SK-N-SH (cell line): ENCODE results near the gene RAB11FIP5. TPM values are rescaled to one million over a fixed set of nuclear protein-coding genes. Genes with fewer than 3 reads are reported as not detected.

ENCODE experiments used
- CTCF ChIA-PET: fragments of 300-600, 350-600 bp; formaldehyde crosslinking; extraction: SDS; loops from one replicate; lab custom pipeline; 2021; lab: Yijun Ruan, JAX
- POLR2A ChIA-PET: fragments of 350-600 bp; sonication (Branson Sonifier 250); formaldehyde crosslinking; extraction: SDS; loops from one replicate; lab custom pipeline; 2020; ENCODE audit warnings: antibody characterized with exemption, inconsistent platforms; lab: Yijun Ruan, JAX
- DNase-seq: peaks from one replicate; pipeline ENCODE4 v3.0.0; 2012
- H2AFZ ChIP-seq: fragments of 200-600 bp; sonication (generic); 2 replicates; pipeline ENCODE4 v1.8.1; 2016; ENCODE audit warnings: antibody characterized with exemption, mild to moderate bottlenecking, low read depth
- H3F3A ChIP-seq: fragments of 200-600 bp; sonication (generic); replicated peaks from 2 replicates; pipeline ENCODE3; 2016; ENCODE audit warnings: antibody characterized with exemption, mild to moderate bottlenecking; ENCODE audit not compliant: insufficient read depth
- H3K27ac ChIP-seq, 2 experiments: fragments of 200-500 bp in 1 of 2; fragments of 200-600 bp in 1 of 2; sonication (Bioruptor generic) in 1 of 2; sonication (generic), shearing (Covaris generic) in 1 of 2; 2 replicates each; pipeline versions ENCODE4 v1.5.1 to v1.6.1; 2014 to 2016; ENCODE audit warnings: low read depth in 2 of 2, inconsistent platforms in 1 of 2, low read length in 1 of 2, mild to moderate bottlenecking in 1 of 2, mixed read lengths in 1 of 2
- H3K27me3 ChIP-seq: fragments of 200-600 bp; sonication (generic), shearing (Covaris generic); 2 replicates; pipeline ENCODE4 v1.6.1; 2016; ENCODE audit warnings: mixed run types; ENCODE audit not compliant: insufficient read depth
- H3K36me3 ChIP-seq, 2 experiments: fragments of 200-500 bp in 1 of 2; fragments of 200-600 bp in 1 of 2; sonication (Bioruptor generic) in 1 of 2; sonication (generic) in 1 of 2; replicated peaks in 1 of 2; 2 replicates each; pipeline versions ENCODE3 to v1.5.1; 2014 to 2016; ENCODE audit warnings: low read length in 1 of 2, mild to moderate bottlenecking in 1 of 2; ENCODE audit not compliant: insufficient read depth in 2 of 2, control insufficient read depth in 1 of 2
- H3K4me1 ChIP-seq, 2 experiments: fragments of 200-500 bp in 1 of 2; fragments of 200-600 bp in 1 of 2; sonication (Bioruptor generic) in 1 of 2; sonication (generic), shearing (Covaris generic) in 1 of 2; 2 replicates each; pipeline versions ENCODE4 v1.5.1 to v1.6.1; 2014 to 2016; ENCODE audit warnings: low read depth in 1 of 2, low read length in 1 of 2, mixed run types in 1 of 2; ENCODE audit not compliant: insufficient read depth in 2 of 2, control insufficient read depth in 1 of 2
- H3K4me2 ChIP-seq: fragments of 200-600 bp; sonication (generic), shearing (Covaris generic); 2 replicates; pipeline ENCODE4 v1.6.1; 2017; ENCODE audit warnings: mixed run types
- H3K4me3 ChIP-seq, 2 experiments: fragments of 200-500 bp in 1 of 2; fragments of 200-600 bp in 1 of 2; sonication (Bioruptor generic) in 1 of 2; sonication (generic), shearing (Covaris generic) in 1 of 2; 2 replicates each; pipeline versions ENCODE4 v1.5.1 to v1.8.1; 2014 to 2016; ENCODE audit warnings: low read depth in 2 of 2, inconsistent platforms in 1 of 2, low read length in 1 of 2, mild to moderate bottlenecking in 1 of 2, mixed read lengths in 1 of 2, moderate library complexity in 1 of 2
- H3K79me2 ChIP-seq: fragments of 200-600 bp; sonication (generic); 2 replicates; pipeline ENCODE4 v1.8.1; 2017; ENCODE audit warnings: mild to moderate bottlenecking; ENCODE audit not compliant: insufficient read depth
- H3K9ac ChIP-seq: fragments of 200-600 bp; sonication (generic); 2 replicates; pipeline ENCODE4 v1.6.1; 2017; ENCODE audit warnings: mixed run types
- H3K9me2 ChIP-seq: fragments of 200-600 bp; sonication (generic); 2 replicates; pipeline ENCODE4 v1.6.1; 2017; ENCODE audit warnings: mixed run types
- H3K9me3 ChIP-seq: fragments of 200-600 bp; sonication (generic); 2 replicates; pipeline ENCODE4 v1.6.1; 2017; ENCODE audit warnings: mixed run types, mild to moderate bottlenecking, moderate library complexity
- H4K20me1 ChIP-seq: fragments of 200-600 bp; sonication (generic); 2 replicates; pipeline ENCODE4 v1.6.1; 2017; ENCODE audit warnings: mild to moderate bottlenecking, mixed run types; ENCODE audit not compliant: insufficient read depth
- CHD2 ChIP-seq: fragments of 150-350 bp; IDR thresholded peaks from 2 replicates; pipeline ENCODE4 v1.6.1; 2018; ENCODE audit warnings: low read length; ENCODE audit not compliant: partially characterized antibody
- ELF1 ChIP-seq: IDR thresholded peaks from 2 replicates; pipeline ENCODE4 v1.4.0; 2012
- FOXJ3 ChIP-seq: sonication (generic); formaldehyde crosslinking; IDR thresholded peaks from 2 replicates; pipeline ENCODE4 v1.5.1; 2020; ENCODE audit warnings: mild to moderate bottlenecking, missing genetic modification reagents
- FOXM1 ChIP-seq: IDR thresholded peaks from 2 replicates; pipeline ENCODE4 v1.4.0; 2012; ENCODE audit warnings: low read depth, mild to moderate bottlenecking
- GATA2 ChIP-seq: sonication (generic); formaldehyde crosslinking; IDR thresholded peaks from 2 replicates; pipeline ENCODE4 v1.5.0; 2020; ENCODE audit warnings: mild to moderate bottlenecking, missing genetic modification reagents
- JUND ChIP-seq: IDR thresholded peaks from 2 replicates; pipeline ENCODE4 v1.4.0; 2012
- NFIC ChIP-seq: IDR thresholded peaks from 2 replicates; pipeline ENCODE4 v1.4.0; 2012; ENCODE audit warnings: borderline replicate concordance
- NRF1 ChIP-seq: IDR thresholded peaks from 2 replicates; pipeline ENCODE4 v1.6.1; 2012; ENCODE audit warnings: low read depth, mild to moderate bottlenecking, low read length
- RCOR1 ChIP-seq: fragments of 150-350 bp; IDR thresholded peaks from 2 replicates; pipeline ENCODE4 v1.6.1; 2017; ENCODE audit warnings: antibody characterized with exemption, low read length
- RXRA ChIP-seq: IDR thresholded peaks from 2 replicates; pipeline ENCODE4 v1.4.0; 2012; ENCODE audit warnings: low read depth, mild to moderate bottlenecking, borderline replicate concordance
- TCF12 ChIP-seq: IDR thresholded peaks from 2 replicates; pipeline ENCODE4 v1.4.0; 2012
- TEAD4 ChIP-seq: IDR thresholded peaks from 2 replicates; pipeline ENCODE4 v1.4.0; 2012; ENCODE audit warnings: mild to moderate bottlenecking, borderline replicate concordance; ENCODE audit not compliant: insufficient read depth
- WGBS: methylation state at CpG from one replicate; pipeline ENCODE4 v1.1.6; 2017; ENCODE audit warnings: low lambda C conversion rate; 5-methylcytosine and 5-hydroxymethylcytosine counted together
- polyA plus RNA-seq, 3 experiments: library from polyadenylated mRNA; depleted of rRNA; stranded (reverse); fragments of >200 nt; gene quantifications; 2 replicates each; pipeline ENCODE4 v1.2.3, GENCODE V29; 2012
- TF ChIP-seq, protein P1 (sequence below): IDR thresholded peaks from 2 replicates; pipeline ENCODE4 v1.4.0; 2012; ENCODE audit warnings: low read depth, borderline replicate concordance
- TF ChIP-seq, protein P2 (sequence below): IDR thresholded peaks from 2 replicates; pipeline ENCODE4; 2012
- TF ChIP-seq, protein P3 (sequence below): IDR thresholded peaks from 2 replicates; pipeline ENCODE4 v1.4.0; 2012; ENCODE audit warnings: low read depth, borderline replicate concordance
- TF ChIP-seq, protein P4 (sequence below): IDR thresholded peaks from 2 replicates; pipeline ENCODE4 v1.6.1; 2012; ENCODE audit warnings: mild to moderate bottlenecking, low read depth, low read length, moderate library complexity

RAB11FIP5 gene
- polyA plus RNA-seq, 1 of the 3 experiments (the other 2 are of a cell fraction): 17.1 TPM

DNA sequence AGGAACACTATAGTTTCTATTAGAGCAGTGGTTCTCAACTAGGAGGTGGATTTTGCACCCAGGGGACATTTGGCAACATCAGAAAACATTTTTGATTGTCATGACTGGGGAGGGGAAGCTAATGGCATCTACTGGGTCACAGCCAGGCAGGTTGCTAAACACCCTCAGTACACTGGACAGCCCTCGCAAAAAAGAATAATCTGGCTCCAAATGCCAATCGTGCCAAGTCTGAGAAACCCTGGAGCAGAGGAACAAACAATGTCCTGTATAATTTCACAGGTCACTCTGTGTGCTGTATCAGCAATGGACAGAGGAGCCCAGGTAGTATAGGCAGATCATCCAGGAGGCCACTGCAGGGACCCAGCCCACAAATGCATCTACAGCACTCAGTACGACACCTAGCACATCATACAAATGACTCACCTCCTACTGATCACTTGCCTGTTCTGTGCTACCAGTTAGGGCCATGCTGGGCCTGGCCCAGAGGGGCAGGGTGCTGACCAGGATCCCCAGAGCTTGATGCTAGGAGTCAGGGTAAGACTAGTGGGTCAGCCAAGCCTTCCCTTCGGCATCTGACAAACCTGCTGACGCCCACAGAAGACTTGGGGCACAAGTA lies 78.9 kb downstream of the RAB11FIP5 start (continued):
- TF ChIP-seq, protein P1, sequence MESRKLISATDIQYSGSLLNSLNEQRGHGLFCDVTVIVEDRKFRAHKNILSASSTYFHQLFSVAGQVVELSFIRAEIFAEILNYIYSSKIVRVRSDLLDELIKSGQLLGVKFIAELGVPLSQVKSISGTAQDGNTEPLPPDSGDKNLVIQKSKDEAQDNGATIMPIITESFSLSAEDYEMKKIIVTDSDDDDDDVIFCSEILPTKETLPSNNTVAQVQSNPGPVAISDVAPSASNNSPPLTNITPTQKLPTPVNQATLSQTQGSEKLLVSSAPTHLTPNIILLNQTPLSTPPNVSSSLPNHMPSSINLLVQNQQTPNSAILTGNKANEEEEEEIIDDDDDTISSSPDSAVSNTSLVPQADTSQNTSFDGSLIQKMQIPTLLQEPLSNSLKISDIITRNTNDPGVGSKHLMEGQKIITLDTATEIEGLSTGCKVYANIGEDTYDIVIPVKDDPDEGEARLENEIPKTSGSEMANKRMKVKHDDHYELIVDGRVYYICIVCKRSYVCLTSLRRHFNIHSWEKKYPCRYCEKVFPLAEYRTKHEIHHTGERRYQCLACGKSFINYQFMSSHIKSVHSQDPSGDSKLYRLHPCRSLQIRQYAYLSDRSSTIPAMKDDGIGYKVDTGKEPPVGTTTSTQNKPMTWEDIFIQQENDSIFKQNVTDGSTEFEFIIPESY: no peak
- TF ChIP-seq CHD2: no peak
- TF ChIP-seq, protein P2, sequence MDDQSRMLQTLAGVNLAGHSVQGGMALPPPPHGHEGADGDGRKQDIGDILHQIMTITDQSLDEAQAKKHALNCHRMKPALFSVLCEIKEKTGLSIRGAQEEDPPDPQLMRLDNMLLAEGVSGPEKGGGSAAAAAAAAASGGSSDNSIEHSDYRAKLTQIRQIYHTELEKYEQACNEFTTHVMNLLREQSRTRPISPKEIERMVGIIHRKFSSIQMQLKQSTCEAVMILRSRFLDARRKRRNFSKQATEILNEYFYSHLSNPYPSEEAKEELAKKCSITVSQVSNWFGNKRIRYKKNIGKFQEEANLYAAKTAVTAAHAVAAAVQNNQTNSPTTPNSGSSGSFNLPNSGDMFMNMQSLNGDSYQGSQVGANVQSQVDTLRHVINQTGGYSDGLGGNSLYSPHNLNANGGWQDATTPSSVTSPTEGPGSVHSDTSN: no peak

DNA sequence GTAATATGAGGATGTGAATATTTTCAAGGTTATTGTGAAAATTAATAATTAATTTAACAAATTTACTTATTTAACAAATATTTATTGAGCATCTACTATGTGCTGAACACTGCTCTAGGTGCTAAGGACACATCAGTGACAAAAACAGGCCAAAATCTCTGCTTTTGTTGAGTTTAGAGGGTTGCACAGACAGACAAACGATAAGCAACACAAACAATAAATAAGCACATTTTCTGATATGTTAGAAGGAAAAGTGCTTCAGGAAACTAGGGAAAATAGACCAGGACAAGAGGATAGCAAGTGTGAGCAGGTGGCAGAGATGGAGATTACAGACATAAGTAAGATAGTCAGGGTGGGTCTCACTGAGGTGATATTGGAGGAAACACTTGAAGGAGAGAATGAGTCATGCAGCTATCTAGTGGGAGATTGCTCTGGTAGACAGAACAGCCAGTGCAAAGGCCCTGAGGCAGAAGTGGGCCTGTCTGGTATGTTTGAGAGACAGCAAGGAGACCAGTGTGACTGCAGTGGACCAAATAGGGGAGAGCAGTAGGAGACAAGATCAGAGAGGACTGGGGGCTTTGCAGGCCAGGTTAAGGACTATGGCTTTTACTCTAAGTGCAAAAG lies 79.5 kb downstream of the RAB11FIP5 start:
- Histone ChIP-seq H3K36me3 (peaks cover 0 to 4% of the 10 kb centered on the region in 2 experiments), H3K9me3 (no peaks in the 10 kb centered on the region), H3K79me2 (no peaks in the 10 kb centered on the region), H3K9me2 (no peaks in the 10 kb centered on the region), H3K27me3 (no peaks in the 10 kb centered on the region), H3F3A (no peaks in the 10 kb centered on the region), H2AFZ (no peak overlapping the region), H3K4me1 (no peaks in the 10 kb centered on the region; a peak in 1 of 4 replicates), H3K4me3 (no peak overlapping the region), H3K27ac (no peak overlapping the region), H3K9ac (no peak overlapping the region), H3K4me2 (no peak overlapping the region), H4K20me1 (no peaks in the 10 kb centered on the region; the same call in 1 of the 2 replicates)
- TF ChIP-seq CHD2 (no peak), ELF1 (no peak), RXRA (no peak)
- TF ChIP-seq, protein P3, sequence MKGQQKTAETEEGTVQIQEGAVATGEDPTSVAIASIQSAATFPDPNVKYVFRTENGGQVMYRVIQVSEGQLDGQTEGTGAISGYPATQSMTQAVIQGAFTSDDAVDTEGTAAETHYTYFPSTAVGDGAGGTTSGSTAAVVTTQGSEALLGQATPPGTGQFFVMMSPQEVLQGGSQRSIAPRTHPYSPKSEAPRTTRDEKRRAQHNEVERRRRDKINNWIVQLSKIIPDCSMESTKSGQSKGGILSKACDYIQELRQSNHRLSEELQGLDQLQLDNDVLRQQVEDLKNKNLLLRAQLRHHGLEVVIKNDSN: no peak
- TF ChIP-seq, protein P2: no peak
- 89% methylated on average over 1 of the region's 1 CpG for WGBS
- ChIA-PET POLR2A (no interaction called here), CTCF (no interaction called here)
- no peak for DNase-seq

DNA sequence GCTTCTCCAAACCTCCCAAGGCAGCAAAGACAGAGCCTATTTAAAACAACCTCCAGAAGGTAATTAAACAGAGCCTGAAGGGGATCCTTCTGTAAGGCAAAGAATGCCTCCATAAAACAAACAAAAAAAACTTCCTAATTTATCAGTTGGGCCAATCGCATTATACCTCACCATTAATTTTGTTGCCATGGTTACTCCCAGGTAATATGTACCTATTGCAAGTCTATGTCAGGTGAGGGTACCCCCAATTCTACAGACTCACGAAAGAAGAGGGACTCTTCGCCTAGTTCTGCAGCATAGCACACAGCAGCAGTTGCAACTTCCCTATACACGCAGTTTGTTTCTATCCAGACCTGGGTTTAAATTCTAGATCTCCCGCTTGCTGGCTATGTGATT lies 80.0 kb downstream of the RAB11FIP5 start:
- Histone ChIP-seq H3K9me3 (no peaks in the 10 kb centered on the region), H3K4me1 (no peaks in the 10 kb centered on the region; a peak in 1 of 4 replicates), H4K20me1 (no peaks in the 10 kb centered on the region; the same call in 1 of the 2 replicates), H3K36me3 (peaks cover 0 to 4% of the 10 kb centered on the region in 2 experiments), H3F3A (no peaks in the 10 kb centered on the region), H3K4me3 (no peak overlapping the region), H3K4me2 (no peak overlapping the region), H3K9ac (no peak overlapping the region), H2AFZ (no peak overlapping the region), H3K27me3 (no peaks in the 10 kb centered on the region), H3K79me2 (no peaks in the 10 kb centered on the region), H3K9me2 (no peaks in the 10 kb centered on the region), H3K27ac (no peak overlapping the region)
- no peak for DNase-seq
- WGBS: 92% methylated on average over 5 of the region's 5 CpGs
- CTCF ChIA-PET: interaction anchor here (0.6 kb wide), 1 partner anchor 530 kb away, joined by 3 read pairs; no protein-coding TSS in a partner anchor
- POLR2A ChIA-PET: no interaction called here
- TF ChIP-seq JUND: no peak
- no peak for TF ChIP-seq NRF1
- no peak for TF ChIP-seq NFIC
- no peak for TF ChIP-seq FOXM1
- no peak for TF ChIP-seq GATA2 (CRISPR knock-in tag)
- no peak for TF ChIP-seq CHD2
- TF ChIP-seq FOXJ3 (CRISPR knock-in tag): no peak
- no peak for TF ChIP-seq RCOR1
- TF ChIP-seq, protein P4, sequence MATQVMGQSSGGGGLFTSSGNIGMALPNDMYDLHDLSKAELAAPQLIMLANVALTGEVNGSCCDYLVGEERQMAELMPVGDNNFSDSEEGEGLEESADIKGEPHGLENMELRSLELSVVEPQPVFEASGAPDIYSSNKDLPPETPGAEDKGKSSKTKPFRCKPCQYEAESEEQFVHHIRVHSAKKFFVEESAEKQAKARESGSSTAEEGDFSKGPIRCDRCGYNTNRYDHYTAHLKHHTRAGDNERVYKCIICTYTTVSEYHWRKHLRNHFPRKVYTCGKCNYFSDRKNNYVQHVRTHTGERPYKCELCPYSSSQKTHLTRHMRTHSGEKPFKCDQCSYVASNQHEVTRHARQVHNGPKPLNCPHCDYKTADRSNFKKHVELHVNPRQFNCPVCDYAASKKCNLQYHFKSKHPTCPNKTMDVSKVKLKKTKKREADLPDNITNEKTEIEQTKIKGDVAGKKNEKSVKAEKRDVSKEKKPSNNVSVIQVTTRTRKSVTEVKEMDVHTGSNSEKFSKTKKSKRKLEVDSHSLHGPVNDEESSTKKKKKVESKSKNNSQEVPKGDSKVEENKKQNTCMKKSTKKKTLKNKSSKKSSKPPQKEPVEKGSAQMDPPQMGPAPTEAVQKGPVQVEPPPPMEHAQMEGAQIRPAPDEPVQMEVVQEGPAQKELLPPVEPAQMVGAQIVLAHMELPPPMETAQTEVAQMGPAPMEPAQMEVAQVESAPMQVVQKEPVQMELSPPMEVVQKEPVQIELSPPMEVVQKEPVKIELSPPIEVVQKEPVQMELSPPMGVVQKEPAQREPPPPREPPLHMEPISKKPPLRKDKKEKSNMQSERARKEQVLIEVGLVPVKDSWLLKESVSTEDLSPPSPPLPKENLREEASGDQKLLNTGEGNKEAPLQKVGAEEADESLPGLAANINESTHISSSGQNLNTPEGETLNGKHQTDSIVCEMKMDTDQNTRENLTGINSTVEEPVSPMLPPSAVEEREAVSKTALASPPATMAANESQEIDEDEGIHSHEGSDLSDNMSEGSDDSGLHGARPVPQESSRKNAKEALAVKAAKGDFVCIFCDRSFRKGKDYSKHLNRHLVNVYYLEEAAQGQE: no peak
- no peak for TF ChIP-seq TEAD4
- TF ChIP-seq TCF12: no peak
